Measurements from ENCODE around the gene FBXO47. TPM values are rescaled to one million over a fixed set of nuclear protein-coding genes. Genes with fewer than 3 reads are reported as not detected.
"Not testable (repeated sequence)": the region's sequence is repeated elsewhere in the genome, so short reads cannot be mapped to it uniquely, and the experiment has no call there.

Gene FBXO47
- total RNA-seq, 1 donor from 2014 or later: not detected

GRCh38 chr17:38960402-38960801 is 6.8 kb downstream of the FBXO47 start:
- H3K36me3 Mint-ChIP-seq (ENCODE audit: low read depth): no peaks in the 10 kb centered on the region
- no peak overlapping the region for H3K4me3 Mint-ChIP-seq (ENCODE audit: unreplicated experiment)
- no peak for TF ChIP-seq CTCF (IDR thresholded peaks at IDR 0.05)
- no peak for DNase-seq (ENCODE audit: low spot score)
- peaks cover 32% of the 10 kb centered on the region for H3K4me1 Mint-ChIP-seq (ENCODE audit: low read depth)
- H3K27ac Mint-ChIP-seq (ENCODE audit: unreplicated experiment): no peak overlapping the region
- H3K9me3 Mint-ChIP-seq (ENCODE audit: low read depth): no peaks in the 10 kb centered on the region
- no peaks in the 10 kb centered on the region for H3K27me3 Mint-ChIP-seq (ENCODE audit: low read depth)

DNA sequence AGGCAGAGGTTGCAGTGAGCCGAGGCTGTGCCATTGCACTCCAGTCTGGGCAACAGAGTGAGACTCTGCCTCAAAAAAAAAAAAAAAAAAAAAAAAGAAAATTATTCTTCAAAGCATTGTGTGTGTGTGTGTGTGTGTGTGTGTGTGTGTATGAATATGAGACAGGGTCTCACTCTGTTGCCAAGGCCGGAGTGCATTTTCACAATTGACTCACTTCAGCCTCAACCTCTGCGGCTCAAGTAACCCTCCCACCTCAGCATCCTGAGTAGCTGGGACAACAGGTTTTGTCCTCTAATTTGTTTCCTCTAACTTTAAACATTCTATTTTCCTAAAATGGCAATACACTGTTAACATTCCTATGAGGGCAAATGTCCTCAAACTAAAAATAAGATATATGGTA is 7.7 kb downstream of the FBXO47 start:
- H3K27ac Mint-ChIP-seq (ENCODE audit: unreplicated experiment): peak overlapping the region; percentile 41
- DNase-seq (ENCODE audit: low spot score): no peak
- H3K9me3 Mint-ChIP-seq (ENCODE audit: low read depth): no peaks in the 10 kb centered on the region
- TF ChIP-seq CTCF (IDR thresholded peaks at IDR 0.05): no peak
- no peaks in the 10 kb centered on the region for H3K36me3 Mint-ChIP-seq (ENCODE audit: low read depth)
- no peaks in the 10 kb centered on the region for H3K27me3 Mint-ChIP-seq (ENCODE audit: low read depth)
- peaks cover 32% of the 10 kb centered on the region for H3K4me1 Mint-ChIP-seq (ENCODE audit: low read depth)
- no peak overlapping the region for H3K4me3 Mint-ChIP-seq (ENCODE audit: unreplicated experiment)

DNA sequence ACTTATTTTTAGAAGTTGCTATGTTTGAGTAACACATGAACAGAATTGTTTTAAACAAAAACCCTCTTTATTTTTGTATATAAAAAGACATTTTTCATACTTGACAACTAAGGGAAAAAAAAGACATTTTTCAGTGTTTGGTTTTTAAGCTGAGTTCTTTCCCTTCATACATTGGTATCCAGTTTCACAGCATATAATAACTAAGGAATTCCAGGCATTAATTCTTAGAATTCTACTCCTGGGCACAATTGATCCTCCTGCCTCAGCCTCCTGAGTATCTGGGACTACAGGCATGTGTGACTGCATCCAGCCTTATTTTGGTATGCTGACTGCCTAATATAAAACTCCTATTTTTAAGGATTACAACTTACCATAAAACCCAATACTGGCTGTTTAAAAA is 8.4 kb downstream of the FBXO47 start:
- no peak overlapping the region for H3K4me3 Mint-ChIP-seq (ENCODE audit: unreplicated experiment)
- TF ChIP-seq CTCF (IDR thresholded peaks at IDR 0.05): no peak
- peak overlapping the region; percentile 77 for H3K27ac Mint-ChIP-seq (ENCODE audit: unreplicated experiment)

DNA sequence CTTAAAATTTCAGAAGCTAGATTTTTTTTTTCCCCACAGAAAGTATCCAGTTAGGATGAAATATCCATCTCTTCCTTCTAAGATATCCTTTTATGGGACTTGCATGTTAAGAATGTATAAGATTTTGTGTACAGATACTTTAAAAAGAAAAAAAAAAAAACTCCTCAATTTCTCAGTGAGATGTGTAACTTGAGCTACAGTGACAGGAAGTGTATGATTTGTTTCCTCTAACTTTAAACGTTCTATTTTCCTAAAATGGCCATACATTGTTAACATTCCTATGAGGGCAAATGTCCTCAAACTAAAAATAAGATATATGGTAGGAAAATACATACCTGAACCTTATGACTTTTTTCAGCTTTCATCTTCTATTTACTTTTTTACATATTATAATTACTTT is 8.9 kb downstream of the FBXO47 start:
- H3K27me3 Mint-ChIP-seq (ENCODE audit: low read depth): no peaks in the 10 kb centered on the region

More for the DNA sequence above, 8.4 kb downstream of the FBXO47 start:
- H3K9me3 Mint-ChIP-seq (ENCODE audit: low read depth): no peaks in the 10 kb centered on the region
- H3K36me3 Mint-ChIP-seq (ENCODE audit: low read depth): no peaks in the 10 kb centered on the region
- H3K4me1 Mint-ChIP-seq (ENCODE audit: low read depth): peaks cover 32% of the 10 kb centered on the region
- DNase-seq (ENCODE audit: low spot score): no peak
- no peaks in the 10 kb centered on the region for H3K27me3 Mint-ChIP-seq (ENCODE audit: low read depth)

GRCh38 chr17:38953800-38954199 is 13.4 kb downstream of the FBXO47 start:
- not testable (repeated sequence) for H3K27me3 Mint-ChIP-seq (ENCODE audit: low read depth); H3K36me3 Mint-ChIP-seq (ENCODE audit: low read depth); DNase-seq (ENCODE audit: low spot score); H3K27ac Mint-ChIP-seq (ENCODE audit: unreplicated experiment); H3K4me3 Mint-ChIP-seq (ENCODE audit: unreplicated experiment); H3K9me3 Mint-ChIP-seq (ENCODE audit: low read depth)
- peaks cover 17% of the 10 kb centered on the region for H3K4me1 Mint-ChIP-seq (ENCODE audit: low read depth)

More for the DNA sequence above, 8.9 kb downstream of the FBXO47 start:
- peaks cover 32% of the 10 kb centered on the region for H3K4me1 Mint-ChIP-seq (ENCODE audit: low read depth)
- H3K27ac Mint-ChIP-seq (ENCODE audit: unreplicated experiment): peak overlapping the region; percentile 91
- DNase-seq (ENCODE audit: low spot score): no peak
- TF ChIP-seq CTCF (IDR thresholded peaks at IDR 0.05): no peak
- H3K36me3 Mint-ChIP-seq (ENCODE audit: low read depth): no peaks in the 10 kb centered on the region
- no peaks in the 10 kb centered on the region for H3K9me3 Mint-ChIP-seq (ENCODE audit: low read depth)
- H3K4me3 Mint-ChIP-seq (ENCODE audit: unreplicated experiment): peak overlapping the region; percentile 50

- Mint-ChIP-seq H3K9me3 (ENCODE audit: low read depth) (no peaks in the 10 kb centered on the region), H3K4me1 (ENCODE audit: low read depth) (peaks cover 4% of the 10 kb centered on the region), H3K27me3 (ENCODE audit: low read depth) (no peaks in the 10 kb centered on the region), H3K36me3 (ENCODE audit: low read depth) (no peaks in the 10 kb centered on the region), H3K4me3 (ENCODE audit: unreplicated experiment) (no peak overlapping the region), H3K27ac (ENCODE audit: unreplicated experiment) (no peak overlapping the region)
- no peak for DNase-seq (ENCODE audit: low spot score)
- TF ChIP-seq CTCF (IDR thresholded peaks at IDR 0.05): no peak
Measured at GRCh38 chr17:38947189-38947588, 20.0 kb downstream of the FBXO47 start.
